H1 (cell line): ENCODE data around the gene COL5A1. TPM values are rescaled to one million over a fixed set of nuclear protein-coding genes. Genes with fewer than 3 reads are reported as not detected.

ENCODE experiments used
- CBX8 ChIP-seq: fragments of 300-800, 300-1000 bp; sonication (generic); IDR thresholded peaks from 2 replicates; pipeline ENCODE4 v1.7.1; 2016; ENCODE audit warnings: low read depth, low read length, borderline replicate concordance
- MAX ChIP-seq: IDR thresholded peaks from 2 replicates; pipeline ENCODE4 v1.6.1; 2012; ENCODE audit warnings: inconsistent platforms
- SP1 ChIP-seq: IDR thresholded peaks from 2 replicates; pipeline ENCODE4 v1.6.1; 2011; ENCODE audit warnings: low read depth, low read length
- polyA plus RNA-seq, 7 experiments: library from polyadenylated mRNA; depleted of rRNA in 3 of 7; stranded (reverse) in 5 of 7; unstranded in 2 of 7; fragments of >200 nt in 5 of 7; fragments of 200-250 nt in 2 of 7; gene quantifications; 1 replicate in 5 of 7; 2 replicates in 1 of 7; 4 replicates in 1 of 7; pipeline versions ENCODE4 v1.2.1 to v1.2.3, GENCODE V29; 2011 to 2013; ENCODE audit warnings: missing spikeins in 2 of 7, mixed read lengths in 2 of 7
- total RNA-seq: library from RNA; stranded (reverse); fragmentation: NEBNext Ultra II Directional; extraction: Animal tissue kit (Norgen Biotek cat#: 25700); gene quantifications from 2 replicates; pipeline ENCODE4 v1.2.1, GENCODE V29; 2021

Gene COL5A1
- total and polyA plus RNA-seq, 2 of the 8 experiments (the other 6 are each of a cell fraction or from before 2014, with no cell fraction given): 3.8 to 12.0 TPM

GRCh38 chr9:134693011-134693410 lies 51.4 kb downstream of the COL5A1 start (continued):
- no peak for TF ChIP-seq CBX8
- TF ChIP-seq MAX: no peak
- TF ChIP-seq SP1: no peak
- TF ChIP-seq, all 59 proteins: peak for 0
